GM18951 (cell line): Measurements from ENCODE around the gene RAB34.
A peak's percentile ranks its signal among the peaks of the same experiment; 100 is the strongest.

Experiments used
- POLR2A ChIP-seq: IDR thresholded peaks from 4 replicates; pipeline ENCODE4 v1.6.1; 2011; ENCODE audit warnings: mild to moderate bottlenecking; ENCODE audit not compliant: insufficient read length, insufficient read depth; ENCODE audit errors: extremely low read depth
- in situ Hi-C: fragments of 300-500 bp; cut with MboI; formaldehyde crosslinking; loops from one replicate; pipeline ENCODE4 v1.12.0; 2022; ENCODE audit warnings: low sequenced_read_pairs, mixed read lengths, inconsistent platforms; ENCODE audit not compliant: unreplicated experiment

RAB34 gene

GRCh38 chr17:28720247-28720996, 2.8 kb upstream of the RAB34 start:
- no peak for TF ChIP-seq POLR2A
- in situ Hi-C loops: no loop called here

- in situ Hi-C loops: no loop called here
- TF ChIP-seq POLR2A: no peak
These were observed 1.4 kb upstream of the RAB34 start for GRCh38 chr17:28719021-28719433.

DNA sequence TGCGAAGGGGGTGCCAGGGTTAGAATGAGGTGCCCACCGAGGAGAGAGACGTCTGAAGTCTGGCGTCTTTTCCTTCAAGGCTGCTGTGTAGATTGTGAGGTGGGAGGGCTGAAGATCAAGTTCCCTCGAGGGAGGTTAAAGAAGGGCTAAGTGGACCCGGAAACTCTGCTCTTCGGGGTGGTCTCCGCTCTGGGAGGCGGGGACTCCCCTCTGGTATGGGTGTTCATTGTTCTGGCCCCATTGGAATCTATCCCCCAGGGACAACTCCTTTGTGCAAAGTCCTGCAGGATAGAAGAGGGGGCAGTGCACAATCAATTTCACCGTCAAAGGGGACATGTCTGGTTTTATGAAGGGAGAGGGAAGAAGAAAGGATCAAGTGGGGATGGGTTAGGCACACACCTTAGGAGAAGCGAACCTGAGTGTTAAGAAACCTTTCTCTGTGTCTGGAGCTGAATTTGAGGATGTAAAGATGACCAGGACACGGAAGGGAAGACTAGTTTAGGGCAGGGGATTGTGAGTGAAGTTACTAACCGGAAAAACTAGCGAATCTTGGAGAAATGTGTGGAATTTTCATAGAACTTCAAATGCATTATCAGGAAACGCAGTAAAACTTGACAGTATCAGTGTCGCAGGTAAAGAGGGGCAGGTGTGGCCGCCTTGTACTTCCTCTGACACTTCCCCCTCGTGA, 809 bp upstream of the RAB34 start:
- TF ChIP-seq POLR2A: no peak
- in situ Hi-C loops: no loop called here

DNA sequence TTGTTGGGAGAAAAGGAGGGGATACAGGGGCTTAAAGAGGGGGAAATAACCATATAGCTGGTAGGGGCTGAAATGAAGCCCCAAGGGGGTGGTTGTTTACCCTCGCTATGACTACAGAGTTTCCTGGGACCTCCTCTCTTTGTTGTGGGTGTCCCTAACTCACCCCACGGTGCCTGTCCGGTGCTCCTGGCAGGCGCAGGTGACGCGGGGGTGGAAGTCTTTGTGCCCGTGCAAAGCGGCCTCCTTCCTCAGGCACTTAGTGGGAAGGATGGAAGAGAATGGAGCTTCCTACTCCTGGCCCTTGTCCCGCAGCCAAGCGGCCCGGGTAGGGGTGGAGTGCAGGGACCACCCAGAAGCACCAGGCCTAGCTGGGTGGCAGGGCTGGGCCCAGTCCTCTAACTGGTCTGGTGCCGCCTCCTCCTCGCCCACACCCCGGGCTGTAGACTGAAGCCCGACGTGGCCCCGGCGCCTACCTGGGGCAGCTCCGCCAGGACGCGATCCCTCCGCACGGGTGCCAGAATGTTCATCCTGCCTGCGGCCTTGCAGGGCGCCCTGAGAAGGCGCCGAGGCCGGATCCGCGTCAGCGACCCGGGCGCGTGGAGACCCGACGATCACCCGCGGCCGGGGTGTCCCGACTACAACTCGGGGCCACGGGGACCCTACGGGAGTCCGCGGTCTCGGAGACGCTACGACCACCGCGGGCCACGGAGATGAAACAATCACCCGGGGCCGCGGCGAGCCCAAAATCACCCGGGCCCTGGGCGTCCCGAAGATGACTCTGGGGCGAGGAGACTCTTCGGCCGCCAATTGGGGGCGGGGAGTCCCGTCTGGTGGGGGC, 709 bp downstream of the RAB34 start:
- no peak for TF ChIP-seq POLR2A
- in situ Hi-C loops: no loop called here

DNA sequence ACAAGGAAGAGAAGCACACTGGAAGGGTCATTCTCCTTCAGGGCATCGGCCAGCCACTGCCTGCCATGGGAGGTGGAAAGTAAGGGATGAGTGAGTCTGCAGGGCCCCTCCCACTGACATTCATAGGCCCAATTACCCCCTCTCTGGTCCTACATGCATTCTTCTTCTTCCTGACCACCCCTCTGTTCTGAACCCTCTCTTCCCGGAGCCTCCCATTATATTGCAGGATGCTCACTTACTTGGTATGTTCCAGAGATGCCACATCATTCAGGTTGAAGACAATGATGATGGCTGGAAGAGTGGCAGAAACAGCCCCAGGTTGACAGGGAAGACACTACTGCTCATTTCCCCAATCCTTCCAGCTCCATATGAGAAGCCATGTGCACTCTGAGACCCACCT, 2.5 kb downstream of the RAB34 start:
- no peak for TF ChIP-seq POLR2A
- in situ Hi-C loops: no loop called here

DNA sequence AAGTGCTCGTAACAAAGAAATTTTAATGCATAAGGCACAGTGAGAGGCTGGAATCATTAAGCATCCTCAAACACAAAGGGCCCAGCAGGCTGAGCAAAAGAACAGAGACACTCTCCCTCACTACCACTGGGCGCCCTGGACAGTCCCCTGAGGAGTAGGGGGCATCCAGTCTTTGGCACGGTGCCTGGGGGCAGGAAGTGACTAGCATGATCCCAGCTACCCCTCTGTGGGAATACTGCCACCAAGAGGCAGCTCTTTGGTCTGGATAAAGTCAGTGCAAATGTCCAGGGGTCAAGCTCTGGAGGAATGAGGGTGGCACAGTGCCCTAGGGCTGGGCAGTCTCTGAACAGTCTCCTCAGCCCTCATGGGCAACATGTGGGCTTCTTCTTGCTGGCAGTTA, 3.4 kb downstream of the RAB34 start:
- in situ Hi-C loops: no loop called here
- no peak for TF ChIP-seq POLR2A

DNA sequence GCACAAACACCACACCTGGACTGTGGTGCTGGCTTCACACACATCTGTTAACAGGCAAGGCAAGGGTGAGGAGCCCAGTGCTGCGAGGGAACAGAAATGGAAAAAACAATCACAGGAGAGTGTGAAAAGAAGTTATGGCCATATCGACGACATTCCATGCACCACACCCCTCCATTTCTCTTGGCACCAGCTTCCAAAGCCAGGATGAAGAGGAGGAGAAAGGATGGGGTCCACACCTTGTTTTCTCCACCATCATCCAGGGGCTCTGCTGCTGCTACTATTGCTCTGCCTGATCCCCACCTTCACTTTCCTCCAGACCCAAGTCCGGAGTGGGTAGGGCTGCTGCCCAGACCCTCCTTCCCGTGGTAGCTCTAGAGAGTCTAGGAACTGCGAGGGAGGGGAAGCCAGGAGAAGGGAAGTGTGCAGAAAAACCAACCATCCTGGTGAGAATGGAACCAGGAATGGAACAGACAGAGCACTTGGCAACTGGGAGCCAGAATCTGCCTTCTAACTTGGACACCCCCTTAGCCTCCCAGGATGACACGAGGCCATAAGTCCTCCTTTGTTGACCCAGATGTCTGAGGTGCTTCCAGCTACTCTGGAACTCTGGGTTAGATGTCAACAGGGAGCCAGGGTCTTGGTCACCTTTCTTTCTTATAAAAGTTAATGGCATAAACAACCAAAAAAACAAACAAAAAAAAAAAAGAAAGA, 4.8 kb downstream of the RAB34 start:
- no peak for TF ChIP-seq POLR2A
- in situ Hi-C loops: no loop called here

GRCh38 chr17:28712032-28712704, 5.5 kb downstream of the RAB34 start:
- no peak for TF ChIP-seq POLR2A
- in situ Hi-C loops: no loop called here

DNA sequence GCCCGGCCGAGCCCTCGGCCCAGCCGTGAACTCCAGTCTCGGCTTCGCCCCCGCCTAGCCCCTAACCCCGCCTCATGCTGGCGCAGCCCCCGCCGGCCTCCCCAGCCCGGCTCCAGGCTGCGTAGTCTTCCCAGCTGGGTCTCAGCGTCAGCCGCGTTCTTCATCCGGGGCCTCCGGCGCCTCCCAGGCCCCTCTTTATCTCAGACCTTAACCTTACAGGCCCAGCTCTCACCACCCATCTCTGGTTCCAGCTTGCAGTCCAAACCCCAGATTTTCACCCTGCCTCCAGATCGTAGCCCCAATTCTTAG, 6.0 kb downstream of the RAB34 start, which contains the start of gene PROCA1:
Gene PROCA1, minus strand, starts transcription at position 166 of the 309 bp plus-strand sequence. CDS start 228 bp downstream, outside the sequence.
- in situ Hi-C loops: no loop called here
- TF ChIP-seq POLR2A: no peak

DNA sequence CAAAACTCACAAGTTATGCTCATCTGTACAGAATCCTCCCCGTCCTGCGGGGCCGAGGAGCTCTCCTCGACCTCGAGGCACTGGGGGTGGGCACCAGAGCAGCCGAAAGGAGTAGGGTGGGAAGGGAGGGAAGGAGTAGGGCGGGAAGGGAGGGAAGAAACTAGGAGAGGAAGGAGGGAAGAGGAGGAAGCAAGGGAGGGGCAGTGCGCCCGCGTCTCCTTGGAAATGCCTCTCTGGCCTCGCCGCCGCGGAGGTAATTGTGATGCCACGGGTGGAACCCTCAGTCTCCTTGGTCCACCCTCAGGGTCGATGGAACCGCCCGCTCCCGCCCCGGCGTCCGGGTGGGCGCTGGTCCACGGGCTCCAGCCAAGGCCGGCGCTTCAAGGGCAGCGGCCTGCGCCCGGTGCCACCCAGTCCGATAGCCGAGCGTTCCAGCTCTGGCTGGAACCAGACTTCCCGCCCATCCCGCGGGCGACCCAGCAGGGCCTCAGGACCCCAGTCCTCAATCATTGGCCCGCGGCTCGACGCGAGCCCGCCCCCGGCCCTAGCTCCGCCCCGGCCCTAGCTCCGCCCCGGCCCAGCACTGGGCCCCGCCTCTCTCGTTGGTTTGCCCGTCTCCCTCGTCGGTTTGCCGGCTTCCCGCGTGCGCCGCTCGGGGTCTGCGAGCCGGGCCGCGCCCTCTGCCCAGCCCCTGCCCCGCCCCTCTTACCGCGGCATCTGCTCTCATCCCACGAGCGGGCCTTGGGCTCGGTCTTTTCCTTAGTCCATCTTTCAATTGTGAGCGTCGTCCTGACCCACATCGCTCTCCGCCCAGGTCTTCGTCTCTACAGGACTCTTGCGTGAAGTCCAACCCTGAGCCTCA, 6.6 kb downstream of the RAB34 start:
- peak; percentile 78 for TF ChIP-seq POLR2A
- in situ Hi-C loops: no loop called here

- in situ Hi-C loops: no loop called here
- no peak for TF ChIP-seq POLR2A
These were observed 10.3 kb downstream of the RAB34 start for GRCh38 chr17:28707339-28707720.

DNA sequence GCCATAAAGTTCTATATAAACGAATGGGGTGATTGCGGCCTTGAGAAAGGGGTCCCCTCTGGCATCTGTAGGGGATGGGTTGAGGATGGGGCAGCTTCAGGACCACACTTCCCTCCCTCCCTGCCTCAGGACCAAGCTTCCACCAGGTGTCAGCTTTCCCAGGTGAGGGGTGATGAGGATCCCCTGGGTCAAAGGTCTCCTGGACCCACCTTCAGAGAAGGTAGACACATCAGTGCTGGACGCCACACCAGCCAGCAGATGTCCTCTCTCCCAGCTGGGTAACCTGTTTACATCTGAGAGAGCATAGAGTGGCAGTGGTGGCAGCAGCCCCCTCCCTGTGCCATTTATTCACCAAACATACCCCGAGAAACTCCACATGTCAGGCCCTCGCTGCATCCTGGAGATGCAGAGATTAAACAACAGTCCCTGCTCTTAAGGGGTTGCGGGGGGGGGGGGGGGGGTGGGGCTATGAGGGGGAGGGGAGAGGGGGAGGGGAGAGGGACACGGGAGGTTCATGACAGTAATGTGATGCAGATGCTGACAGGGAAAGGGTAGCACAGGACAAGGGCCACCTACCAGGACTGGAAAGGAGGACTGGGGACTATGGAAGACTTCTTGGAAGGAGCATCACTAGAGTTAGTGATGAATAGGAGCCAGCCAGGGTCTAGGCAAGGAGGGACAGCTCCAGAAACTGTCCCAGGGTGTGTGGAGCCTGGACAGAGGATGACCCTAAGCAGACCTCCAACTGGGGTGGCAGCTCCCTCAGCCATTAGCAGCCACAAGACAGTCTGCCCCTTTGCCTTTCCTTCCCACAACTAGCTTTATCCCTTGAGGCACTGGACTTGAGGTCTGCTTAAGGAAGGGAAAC, 11.0 kb downstream of the RAB34 start:
- in situ Hi-C loops: no loop called here

More for the DNA sequence above, 11.0 kb downstream of the RAB34 start:
- TF ChIP-seq POLR2A: no peak
